Measurements from ENCODE around the gene IQCF6. TPM values are rescaled to one million over a fixed set of nuclear protein-coding genes. Genes with fewer than 3 reads are reported as not detected.

The IQCF6 gene
- total and polyA plus RNA-seq, 2 donors (not counting 3 experiments of a cell fraction or from before 2014, with no cell fraction given) = not detected

DNA sequence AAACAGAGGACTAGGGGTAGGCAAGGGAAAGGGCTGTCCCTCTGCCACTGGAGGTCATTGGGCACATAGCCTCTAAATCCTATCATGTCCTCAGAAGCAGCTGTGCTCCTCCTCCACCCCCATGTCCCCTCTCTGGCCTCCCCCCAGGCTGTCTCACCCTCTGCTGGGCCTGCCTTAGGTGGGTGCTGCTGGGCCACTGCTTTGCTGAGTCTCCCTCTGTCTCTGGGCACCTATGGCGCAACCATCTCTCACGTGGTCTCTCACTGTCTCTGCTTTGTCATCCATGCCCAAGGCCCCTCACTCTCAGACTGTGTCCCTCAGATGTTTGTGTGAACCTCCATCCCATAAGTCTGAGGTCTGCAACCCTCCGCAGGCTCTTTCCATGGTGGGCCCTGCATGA, 35.0 kb upstream of the IQCF6 start:
- no peaks in the 10 kb centered on the region for H3K9me1 ChIP-seq (replicated peaks; ENCODE audit: control insufficient read depth, extremely low read depth, insufficient read depth, low read length)
- DNase-seq (ENCODE audit: low read depth, low spot score) = no peak
- ChIA-PET POLR2A (no interaction called here), CTCF (no interaction called here)
- H3K9me3 ChIP-seq (replicated peaks; ENCODE audit: control insufficient read depth, insufficient read depth, low read length) = no peaks in the 10 kb centered on the region
- TF ChIP-seq EZH2 (IDR thresholded peaks at IDR 0.05; ENCODE audit: borderline replicate concordance, low read depth, low read length, severe bottlenecking) = no peak
- no peak for TF ChIP-seq JUN (IDR thresholded peaks at IDR 0.05; ENCODE audit: borderline replicate concordance, insufficient read depth, insufficient read length, low read depth)
- TF ChIP-seq, protein P1, sequence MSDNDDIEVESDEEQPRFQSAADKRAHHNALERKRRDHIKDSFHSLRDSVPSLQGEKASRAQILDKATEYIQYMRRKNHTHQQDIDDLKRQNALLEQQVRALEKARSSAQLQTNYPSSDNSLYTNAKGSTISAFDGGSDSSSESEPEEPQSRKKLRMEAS (IDR thresholded peaks at IDR 0.05; ENCODE audit: insufficient read depth, insufficient read length) = no peak
- TF ChIP-seq POLR2A (IDR thresholded peaks at IDR 0.05; ENCODE audit: low read depth, low read length) = no peak
- TF ChIP-seq, protein P2, sequence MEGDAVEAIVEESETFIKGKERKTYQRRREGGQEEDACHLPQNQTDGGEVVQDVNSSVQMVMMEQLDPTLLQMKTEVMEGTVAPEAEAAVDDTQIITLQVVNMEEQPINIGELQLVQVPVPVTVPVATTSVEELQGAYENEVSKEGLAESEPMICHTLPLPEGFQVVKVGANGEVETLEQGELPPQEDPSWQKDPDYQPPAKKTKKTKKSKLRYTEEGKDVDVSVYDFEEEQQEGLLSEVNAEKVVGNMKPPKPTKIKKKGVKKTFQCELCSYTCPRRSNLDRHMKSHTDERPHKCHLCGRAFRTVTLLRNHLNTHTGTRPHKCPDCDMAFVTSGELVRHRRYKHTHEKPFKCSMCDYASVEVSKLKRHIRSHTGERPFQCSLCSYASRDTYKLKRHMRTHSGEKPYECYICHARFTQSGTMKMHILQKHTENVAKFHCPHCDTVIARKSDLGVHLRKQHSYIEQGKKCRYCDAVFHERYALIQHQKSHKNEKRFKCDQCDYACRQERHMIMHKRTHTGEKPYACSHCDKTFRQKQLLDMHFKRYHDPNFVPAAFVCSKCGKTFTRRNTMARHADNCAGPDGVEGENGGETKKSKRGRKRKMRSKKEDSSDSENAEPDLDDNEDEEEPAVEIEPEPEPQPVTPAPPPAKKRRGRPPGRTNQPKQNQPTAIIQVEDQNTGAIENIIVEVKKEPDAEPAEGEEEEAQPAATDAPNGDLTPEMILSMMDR (IDR thresholded peaks at IDR 0.05; ENCODE audit: extremely low read depth in 1 of 2, insufficient read depth in 1 of 2, low read depth in 1 of 2, low read length in 2 of 2) = no peak
- TF ChIP-seq POLR2AphosphoS5 (IDR thresholded peaks at IDR 0.05; ENCODE audit: insufficient read depth, low read depth, low read length) = no peak
- no peak for TF ChIP-seq GATA2 (IDR thresholded peaks at IDR 0.05; ENCODE audit: insufficient read depth, insufficient read length, low read depth, low read length)
- TF ChIP-seq FOS (IDR thresholded peaks at IDR 0.05; ENCODE audit: borderline replicate concordance, insufficient read depth, low read length) = no peak
- no peak for TF ChIP-seq MYC (IDR thresholded peaks at IDR 0.05; ENCODE audit: low read depth, low read length)
- no peak overlapping the region for H2AFZ ChIP-seq (ENCODE audit: low read depth, low read length)
- BruUV-seq (replicated peaks) = no TSS peak
- no peak overlapping the region for H3K4me2 ChIP-seq (ENCODE audit: insufficient read depth, low read length)
- H4K20me1 ChIP-seq (replicated peaks; ENCODE audit: control insufficient read depth, extremely low read depth, insufficient read depth, low read length) = no peaks in the 10 kb centered on the region
- intact Hi-C loops (cut with micrococcal nuclease) = no loop called here
- no peaks in the 10 kb centered on the region for H3K36me3 ChIP-seq (ENCODE audit: control insufficient read depth in 2 of 2, extremely low read depth in 1 of 2, insufficient read depth in 2 of 2, low read length in 2 of 2)
- H3K4me3 ChIP-seq (replicated peaks in 1 of 3; ENCODE audit: insufficient read depth in 1 of 3, low read depth in 1 of 3, low read length in 3 of 3) = no peak overlapping the region
- no peak overlapping the region for H3K27ac ChIP-seq (ENCODE audit: insufficient read depth, low read depth, low read length)
- peaks cover 0 to 4% of the 10 kb centered on the region in 2 experiments for H3K27me3 ChIP-seq (ENCODE audit: control insufficient read depth in 2 of 2, insufficient read depth in 2 of 2, low read length in 2 of 2)
- dilution Hi-C loops (cut with MboI; ENCODE audit: extremely low pct_ligation_motif_present, low sequenced_read_pairs) = no loop called here
- H3K79me2 ChIP-seq (ENCODE audit: control insufficient read depth, insufficient read depth, low read length) = no peaks in the 10 kb centered on the region
- FAIRE-seq = no peak
- H3K9ac ChIP-seq (replicated peaks; ENCODE audit: extremely low read depth, insufficient read depth, low read length) = no peak overlapping the region
- no peaks in the 10 kb centered on the region for H3K4me1 ChIP-seq (ENCODE audit: control insufficient read depth, extremely low read depth, insufficient read depth, low read length)

Data from endothelial cell of umbilical vein (primary cell).